Heart left ventricle (tissue), 13 donors: ENCODE measurements around the gene GALK2.

ENCODE experiments used
- POLR2A ChIP-seq, 2 donors: fragments of 450-650 bp; IDR thresholded peaks; one replicate each; pipeline ENCODE4 v1.6.1; 2017; ENCODE audit warnings: antibody characterized with exemption in 2 of 2, mild to moderate bottlenecking in 2 of 2, moderate library complexity in 2 of 2
- TF ChIP-seq, protein P1 (sequence below), 12 donors: fragments of 200-600 bp; sonication (generic) in 4 of 12; IDR thresholded peaks; one replicate each; pipeline versions ENCODE4 v1.5.0 to v1.8.0; 2018 to 2022; ENCODE audit warnings: antibody characterized with exemption in 12 of 12, mild to moderate bottlenecking in 5 of 12
- donor health status: ischemic (EF 13 %, LVEDD 7.1; RV severe dilation, severe dysfunction).
- donor health status: DM: no; HTN: yes; CAD: no.
- donor health status: DM: no; HTN: no; CAD: no.
- donor health status: ischemic (EF 25% LVEDD 6.9; RV normal size, moderate dysfunction).
- donor health status: ischemic (EF 25% LVEDD 5.7; RV mildly dilated, moderate dysfunction).
- donor health status: ischemic (EF 35%, LVEDD 5.7; RV mildly dilated, moderate dysfunction).
- donor health status: nonischemic (EF 11% LVEDD 7.7; RV severe dilation, severe dysfunction).
- donor health status: DM: yes; HTN: yes; CAD: no.
- donor health status: PGD.
- donor health status: ischemic (EF 29% LVEDD 5.4; RV normal size, mild dysfunction).
- donor health status: nonischemic (EF 23%, LVEDD 6.1; RV moderate dilation, normal function).

DNA sequence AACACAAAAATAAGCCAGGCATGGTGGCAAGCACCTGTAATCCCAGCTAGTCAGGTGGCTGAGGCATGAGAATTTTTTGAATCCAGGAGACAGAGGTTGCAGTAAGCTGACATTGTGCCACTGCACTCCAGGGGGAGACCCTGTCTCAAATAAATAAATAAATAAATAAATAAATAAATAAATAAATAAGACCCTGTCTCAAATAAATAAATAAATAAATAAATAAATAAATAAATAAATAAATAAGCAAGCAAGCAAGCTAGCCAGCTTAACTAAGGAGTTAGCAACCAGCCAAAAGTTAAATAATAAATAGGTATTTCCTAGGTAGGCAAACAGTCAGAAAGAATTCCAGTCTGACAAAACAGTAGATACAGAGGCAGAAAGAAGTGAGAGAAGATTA lies 123.9 kb downstream of the GALK2 start:
- TF ChIP-seq POLR2A (IDR thresholded peaks at IDR 0.05) = no peak
- TF ChIP-seq, protein P1, sequence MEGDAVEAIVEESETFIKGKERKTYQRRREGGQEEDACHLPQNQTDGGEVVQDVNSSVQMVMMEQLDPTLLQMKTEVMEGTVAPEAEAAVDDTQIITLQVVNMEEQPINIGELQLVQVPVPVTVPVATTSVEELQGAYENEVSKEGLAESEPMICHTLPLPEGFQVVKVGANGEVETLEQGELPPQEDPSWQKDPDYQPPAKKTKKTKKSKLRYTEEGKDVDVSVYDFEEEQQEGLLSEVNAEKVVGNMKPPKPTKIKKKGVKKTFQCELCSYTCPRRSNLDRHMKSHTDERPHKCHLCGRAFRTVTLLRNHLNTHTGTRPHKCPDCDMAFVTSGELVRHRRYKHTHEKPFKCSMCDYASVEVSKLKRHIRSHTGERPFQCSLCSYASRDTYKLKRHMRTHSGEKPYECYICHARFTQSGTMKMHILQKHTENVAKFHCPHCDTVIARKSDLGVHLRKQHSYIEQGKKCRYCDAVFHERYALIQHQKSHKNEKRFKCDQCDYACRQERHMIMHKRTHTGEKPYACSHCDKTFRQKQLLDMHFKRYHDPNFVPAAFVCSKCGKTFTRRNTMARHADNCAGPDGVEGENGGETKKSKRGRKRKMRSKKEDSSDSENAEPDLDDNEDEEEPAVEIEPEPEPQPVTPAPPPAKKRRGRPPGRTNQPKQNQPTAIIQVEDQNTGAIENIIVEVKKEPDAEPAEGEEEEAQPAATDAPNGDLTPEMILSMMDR (IDR thresholded peaks at IDR 0.05) = no peak
